ACC112 (cell line): ENCODE data around the gene AMPD2.

Source experiments
- H2AFZ ChIP-seq: fragments of 200-600 bp; sonication (generic); one replicate; pipeline ENCODE4 v1.6.0; 2017; ENCODE audit warnings: antibody characterized with exemption, low read length; ENCODE audit not compliant: unreplicated experiment
- H3K27ac ChIP-seq: fragments of 200-600 bp; sonication (generic); 2 replicates; pipeline ENCODE4 v1.5.1; 2014; ENCODE audit warnings: low read depth, mild to moderate bottlenecking, antibody characterized with exemption, low read length, moderate library complexity
- H3K27me3 ChIP-seq: fragments of 200-600 bp; sonication (generic); 2 replicates; pipeline ENCODE4 v1.6.1; 2014; ENCODE audit warnings: mild to moderate bottlenecking, antibody characterized with exemption, low read length, moderate library complexity, mixed read lengths; ENCODE audit not compliant: insufficient read depth
- H3K36me3 ChIP-seq: fragments of 200-600 bp; sonication (generic); 2 replicates; pipeline ENCODE4 v1.6.1; 2016; ENCODE audit warnings: mild to moderate bottlenecking, antibody characterized with exemption, low read length, moderate library complexity, mixed read lengths; ENCODE audit not compliant: insufficient read depth
- H3K4me1 ChIP-seq: fragments of 200-600 bp; sonication (generic); one replicate; pipeline ENCODE4 v1.6.1; 2016; ENCODE audit warnings: low read length, mixed read lengths; ENCODE audit not compliant: insufficient read depth, unreplicated experiment, control insufficient read depth
- H3K4me3 ChIP-seq: fragments of 200-600 bp; sonication (generic); 2 replicates; pipeline ENCODE4 v1.5.1; 2014; ENCODE audit warnings: mild to moderate bottlenecking, low read depth, low read length
- H3K79me2 ChIP-seq: fragments of 200-600 bp; sonication (generic); one replicate; pipeline ENCODE4 v1.6.0; 2016; ENCODE audit warnings: low read length; ENCODE audit not compliant: control insufficient read depth, unreplicated experiment, insufficient read depth

Gene AMPD2

GRCh38 chr1:109595531-109595930, 24.1 kb upstream of the AMPD2 start:
- H3K4me3 ChIP-seq, result no peak overlapping the region
- peak overlapping the region; percentile 24; the same call in 1 of the 2 replicates for H3K27ac ChIP-seq
- peaks cover 16% of the 10 kb centered on the region for H3K4me1 ChIP-seq
- H2AFZ ChIP-seq, result no peak overlapping the region
- H3K79me2 ChIP-seq, result no peaks in the 10 kb centered on the region
- no peaks in the 10 kb centered on the region for H3K27me3 ChIP-seq
- peaks cover 10% of the 10 kb centered on the region for H3K36me3 ChIP-seq

- peaks cover 16% of the 10 kb centered on the region for H3K4me1 ChIP-seq
- H3K27ac ChIP-seq, result no peak overlapping the region
- H2AFZ ChIP-seq, result no peak overlapping the region
- H3K27me3 ChIP-seq, result no peaks in the 10 kb centered on the region
- peaks cover 3% of the 10 kb centered on the region; the same call in 1 of the 2 replicates for H3K36me3 ChIP-seq
- no peaks in the 10 kb centered on the region for H3K79me2 ChIP-seq
- no peak overlapping the region for H3K4me3 ChIP-seq
Measured at GRCh38 chr1:109598156-109598555, 21.5 kb upstream of the AMPD2 start.

GRCh38 chr1:109598655-109599054, 21.0 kb upstream of the AMPD2 start:
- peaks cover 16% of the 10 kb centered on the region for H3K4me1 ChIP-seq
- no peak overlapping the region for H3K4me3 ChIP-seq
- no peaks in the 10 kb centered on the region for H3K79me2 ChIP-seq
- H3K27me3 ChIP-seq, result no peaks in the 10 kb centered on the region
- no peak overlapping the region for H2AFZ ChIP-seq
- H3K27ac ChIP-seq, result no peak overlapping the region
- peaks cover 3% of the 10 kb centered on the region; the same call in 1 of the 2 replicates for H3K36me3 ChIP-seq

- H3K27me3 ChIP-seq, result no peaks in the 10 kb centered on the region
- H2AFZ ChIP-seq, result no peak overlapping the region
- no peaks in the 10 kb centered on the region for H3K79me2 ChIP-seq
- no peaks in the 10 kb centered on the region for H3K4me1 ChIP-seq
- H3K4me3 ChIP-seq, result no peak overlapping the region
- no peak overlapping the region for H3K27ac ChIP-seq
- no peaks in the 10 kb centered on the region; the same call in 1 of the 2 replicates for H3K36me3 ChIP-seq
Measured at GRCh38 chr1:109603229-109603628, 16.4 kb upstream of the AMPD2 start.

- no peaks in the 10 kb centered on the region for H3K27me3 ChIP-seq
- no peaks in the 10 kb centered on the region for H3K4me1 ChIP-seq
- H3K36me3 ChIP-seq, result no peaks in the 10 kb centered on the region; the same call in 1 of the 2 replicates
- no peak overlapping the region for H2AFZ ChIP-seq
- no peaks in the 10 kb centered on the region for H3K79me2 ChIP-seq
- H3K27ac ChIP-seq, result no peak overlapping the region
- no peak overlapping the region for H3K4me3 ChIP-seq
Measured at GRCh38 chr1:109605381-109605780, 14.3 kb upstream of the AMPD2 start.

- Histone ChIP-seq H3K36me3 (no peaks in the 10 kb centered on the region), H3K4me3 (no peak overlapping the region), H3K79me2 (no peaks in the 10 kb centered on the region), H3K27me3 (no peaks in the 10 kb centered on the region), H2AFZ (no peak overlapping the region), H3K27ac (no peak overlapping the region), H3K4me1 (peaks cover 8% of the 10 kb centered on the region)
Measured at GRCh38 chr1:109609881-109610280, 9.8 kb upstream of the AMPD2 start.

- Histone ChIP-seq H3K27ac (no peak overlapping the region), H3K4me3 (no peak overlapping the region), H3K27me3 (no peaks in the 10 kb centered on the region), H3K79me2 (no peaks in the 10 kb centered on the region), H2AFZ (no peak overlapping the region), H3K4me1 (peaks cover 8% of the 10 kb centered on the region), H3K36me3 (no peaks in the 10 kb centered on the region)
Measured at GRCh38 chr1:109610609-109611307, 8.9 kb upstream of the AMPD2 start.

- H3K36me3 ChIP-seq, result no peaks in the 10 kb centered on the region
- no peaks in the 10 kb centered on the region for H3K79me2 ChIP-seq
- H3K4me3 ChIP-seq, result no peak overlapping the region
- H3K27me3 ChIP-seq, result no peaks in the 10 kb centered on the region
- no peak overlapping the region for H3K27ac ChIP-seq
- H3K4me1 ChIP-seq, result peaks cover 8% of the 10 kb centered on the region
- H2AFZ ChIP-seq, result no peak overlapping the region
Measured at GRCh38 chr1:109611308-109611990, 8.2 kb upstream of the AMPD2 start.

- Histone ChIP-seq H3K27me3 (no peaks in the 10 kb centered on the region), H3K79me2 (no peaks in the 10 kb centered on the region), H2AFZ (no peak overlapping the region), H3K4me3 (no peak overlapping the region), H3K4me1 (peaks cover 25% of the 10 kb centered on the region), H3K27ac (no peak overlapping the region), H3K36me3 (no peaks in the 10 kb centered on the region)
Measured at GRCh38 chr1:109613361-109614147, 6.1 kb upstream of the AMPD2 start.

GRCh38 chr1:109615879-109616278, 3.8 kb upstream of the AMPD2 start:
- Histone ChIP-seq H3K27ac (no peak overlapping the region), H3K27me3 (no peaks in the 10 kb centered on the region), H3K36me3 (no peaks in the 10 kb centered on the region), H2AFZ (no peak overlapping the region), H3K4me1 (peaks cover 34% of the 10 kb centered on the region), H3K4me3 (no peak overlapping the region), H3K79me2 (peaks cover 10% of the 10 kb centered on the region)
